ENCODE results near the gene CGNL1.

CGNL1 gene

DNA sequence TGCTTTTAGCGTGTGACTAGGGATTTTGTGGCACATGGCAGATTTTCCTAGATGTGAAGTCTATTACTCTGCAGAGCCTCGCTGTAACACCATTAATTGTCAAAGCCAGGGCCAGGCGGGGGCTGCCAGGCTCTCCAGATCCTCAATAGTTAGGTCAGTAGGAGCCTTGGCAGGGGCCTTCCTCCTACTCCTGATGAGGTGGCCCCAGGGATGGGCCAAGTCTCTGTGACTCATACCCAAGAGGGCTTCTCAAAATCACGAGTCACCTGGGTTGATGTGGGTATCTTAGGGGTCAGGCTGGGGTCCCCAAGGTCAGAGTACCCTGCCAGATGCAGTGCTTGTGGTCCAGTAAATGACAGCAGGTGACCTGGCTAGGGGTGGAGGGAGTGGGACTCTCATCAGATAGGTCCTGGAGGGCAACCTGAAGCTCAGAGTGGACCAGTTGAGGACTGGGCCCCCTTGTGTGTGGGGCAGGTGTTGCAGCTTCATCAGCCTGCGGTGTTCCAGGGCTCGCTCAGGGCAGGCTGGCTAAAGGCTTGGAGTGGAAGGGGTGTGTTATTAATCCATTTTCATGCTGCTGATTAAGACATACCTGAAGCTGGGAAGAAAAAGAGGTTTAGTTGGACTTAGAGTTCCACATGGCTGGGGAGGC, 126.9 kb downstream of the CGNL1 start:
- no peak for DNase-seq

DNA sequence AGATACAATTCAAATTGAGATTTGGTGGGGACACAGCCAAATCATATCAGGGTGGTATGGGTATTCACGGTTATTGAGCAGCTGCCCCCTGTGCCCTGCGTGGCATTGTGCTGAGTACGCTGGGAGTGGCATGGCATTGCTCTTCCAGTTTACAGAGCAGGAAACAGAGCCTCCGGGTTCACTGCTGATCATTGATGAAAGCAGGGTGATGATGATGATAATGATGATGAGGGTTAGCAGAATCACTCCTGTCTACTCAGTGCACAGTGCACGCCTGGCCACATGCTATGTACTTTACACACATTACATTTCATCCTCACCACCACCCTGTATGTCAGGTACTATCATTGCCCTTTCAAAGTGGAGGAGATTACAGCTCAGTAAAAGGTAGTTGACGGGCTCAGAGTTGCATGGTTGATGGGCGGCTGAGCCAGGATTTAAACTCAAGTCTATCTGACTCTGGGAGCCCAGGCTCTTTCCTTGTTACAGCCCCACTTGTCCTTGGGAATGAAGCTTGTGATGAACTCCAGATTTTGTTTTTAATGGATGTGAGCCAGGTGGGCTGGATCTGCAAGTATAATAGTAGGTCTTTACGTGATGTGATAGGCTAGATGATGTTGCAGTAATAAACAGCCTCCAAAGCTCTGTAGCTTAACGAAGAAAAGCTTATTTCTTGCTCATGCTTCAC, 127.8 kb downstream of the CGNL1 start:
- DNase-seq, result no peak

DNA sequence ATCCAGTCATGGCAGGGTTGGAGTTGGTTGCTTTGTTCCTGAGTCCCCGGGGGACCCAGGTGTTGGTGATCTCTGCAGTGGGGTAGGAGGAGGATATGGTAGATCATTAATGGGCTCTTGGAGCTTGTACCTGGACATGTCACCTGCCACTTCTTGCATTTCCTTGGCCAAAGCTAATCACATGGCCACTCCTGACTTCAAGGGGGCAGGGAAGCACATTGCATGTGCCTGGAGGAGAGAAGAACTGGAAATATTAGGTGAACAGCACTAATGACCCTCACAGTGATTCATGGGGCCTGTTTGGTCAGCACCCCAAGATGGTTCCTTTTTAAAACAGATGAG, 128.3 kb downstream of the CGNL1 start:
- no peak for DNase-seq

DNA sequence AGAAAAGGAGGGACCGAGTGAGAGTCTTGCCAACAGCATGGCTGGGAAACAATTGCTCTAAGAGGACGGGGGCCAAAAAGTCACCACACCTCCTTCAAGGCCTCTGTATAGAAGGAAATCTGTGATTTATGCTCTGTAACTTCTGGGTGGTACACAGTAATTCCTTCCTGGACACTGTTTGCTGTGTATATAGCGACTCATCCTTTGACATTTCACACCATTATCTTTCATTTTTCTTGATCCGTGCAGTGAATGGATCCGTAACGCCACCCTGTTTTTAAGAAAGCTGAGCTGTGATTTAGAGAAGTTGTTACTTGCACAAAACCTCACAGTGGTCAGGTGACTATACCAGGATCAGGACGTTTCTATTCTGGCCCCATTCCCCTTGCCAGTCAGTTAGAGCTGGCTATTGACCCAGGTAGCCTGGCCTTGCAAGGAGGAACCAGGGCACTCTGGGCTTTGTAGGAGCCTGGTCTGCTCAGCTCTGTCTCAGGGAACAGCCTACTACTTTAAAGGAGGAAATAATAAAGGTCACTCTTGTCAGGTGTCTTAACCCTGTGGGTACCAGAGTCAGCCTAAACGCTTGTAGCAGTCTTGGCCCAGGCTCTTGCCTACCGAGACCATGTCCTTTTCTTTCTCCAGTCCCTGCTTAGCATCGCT, 128.9 kb downstream of the CGNL1 start:
- DNase-seq, result no peak

DNA sequence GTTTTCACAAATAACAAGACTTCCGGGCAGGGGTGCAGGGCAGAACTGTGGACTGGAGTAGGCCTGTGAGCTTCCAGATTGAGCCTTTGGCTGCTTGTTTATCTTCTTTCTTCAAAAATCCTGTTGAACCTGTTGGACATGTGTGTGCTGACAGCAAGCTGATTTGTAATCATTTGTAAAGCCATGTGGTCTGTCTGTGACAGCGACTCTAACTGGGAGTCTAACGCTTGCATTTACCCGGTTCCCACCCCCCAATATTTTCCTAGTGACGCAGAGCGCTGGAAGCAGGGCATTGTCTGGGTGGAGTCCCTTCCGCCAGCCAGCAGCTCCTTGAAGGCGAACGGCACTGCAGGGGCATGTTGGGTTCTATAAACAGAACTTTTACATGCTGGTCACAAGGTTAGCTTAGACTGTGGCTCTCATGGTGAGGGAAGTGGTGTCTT, 129.7 kb downstream of the CGNL1 start:
- DNase-seq, result peak; percentile 54

DNA sequence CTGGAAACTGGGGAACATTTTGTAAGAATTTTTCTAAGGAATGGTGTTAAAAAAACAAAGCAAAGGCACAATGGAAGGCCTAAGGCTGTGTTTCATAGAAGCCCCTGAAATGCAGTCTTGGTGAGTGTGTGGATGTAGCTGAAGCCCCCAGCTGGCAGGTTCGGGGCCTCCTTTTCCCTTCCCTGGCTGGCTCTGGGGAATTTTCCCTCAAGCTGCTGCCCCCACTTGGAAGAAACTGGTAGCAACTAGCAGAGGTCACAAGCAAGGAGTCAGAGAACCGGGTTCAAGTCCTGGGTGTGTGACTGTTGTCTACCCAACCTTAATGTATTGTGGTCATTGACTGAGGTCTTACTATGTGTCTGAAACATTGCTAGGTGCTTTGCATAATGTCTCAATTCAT, 130.1 kb downstream of the CGNL1 start:
- DNase-seq, result peak; percentile 6

DNA sequence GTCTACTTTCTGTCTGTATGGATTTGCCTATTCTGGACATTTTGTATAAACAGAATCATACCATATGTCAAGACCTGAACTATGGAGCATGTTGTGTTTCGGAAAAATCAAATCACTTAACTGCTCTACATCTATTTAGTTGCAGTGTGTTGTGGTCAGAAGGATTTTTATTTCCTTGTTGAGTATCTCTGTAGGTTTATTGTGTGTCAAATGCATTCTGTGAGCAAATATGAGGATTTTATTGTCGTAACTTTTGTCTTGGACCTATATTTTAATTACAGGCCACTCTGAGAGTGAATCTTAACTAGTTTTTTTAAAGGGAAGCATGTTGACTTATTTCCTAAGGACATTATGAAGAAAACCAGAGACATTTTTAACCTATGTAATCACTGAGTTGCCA, 130.8 kb downstream of the CGNL1 start:
- no peak for DNase-seq

DNA sequence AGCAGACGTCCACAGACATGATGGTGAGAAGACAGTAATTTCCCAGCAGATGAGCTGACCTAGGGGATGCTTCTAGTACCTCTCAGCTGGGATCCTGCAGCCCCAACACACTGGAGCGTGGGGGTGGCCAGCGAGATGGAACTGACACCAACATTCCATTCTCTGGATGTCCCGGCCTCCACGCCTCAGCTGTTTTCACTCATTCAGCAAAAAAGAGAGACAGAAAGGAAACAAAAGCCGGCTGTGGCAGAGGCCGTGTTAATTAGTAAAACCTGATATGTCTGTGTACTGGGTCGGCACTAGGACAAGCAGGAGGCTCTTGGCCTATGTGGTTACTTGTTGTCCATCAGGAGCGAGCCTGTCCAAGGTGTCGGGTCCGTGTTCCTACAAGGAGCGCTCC, 132.8 kb downstream of the CGNL1 start:
- DNase-seq, result no peak

DNA sequence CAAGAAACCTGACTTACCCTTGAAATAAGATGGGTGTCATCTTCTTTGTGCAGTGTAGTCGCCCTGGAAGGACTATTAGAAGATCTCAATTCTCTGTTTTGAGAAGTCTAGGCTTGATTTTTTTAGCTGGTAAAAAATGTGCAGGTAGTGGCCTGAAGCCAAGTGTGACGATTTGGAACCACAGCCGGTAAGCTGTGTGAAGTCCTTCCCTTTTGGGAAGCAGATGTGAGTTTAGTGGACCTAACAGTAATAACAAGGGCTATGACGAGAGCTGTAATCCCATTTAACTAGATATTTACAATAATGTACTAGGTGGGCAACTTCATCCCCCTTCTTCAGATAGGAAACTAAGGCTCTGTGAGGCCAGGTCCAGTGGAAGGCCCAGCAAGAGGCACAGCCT, 133.7 kb downstream of the CGNL1 start:
- no peak for DNase-seq

DNA sequence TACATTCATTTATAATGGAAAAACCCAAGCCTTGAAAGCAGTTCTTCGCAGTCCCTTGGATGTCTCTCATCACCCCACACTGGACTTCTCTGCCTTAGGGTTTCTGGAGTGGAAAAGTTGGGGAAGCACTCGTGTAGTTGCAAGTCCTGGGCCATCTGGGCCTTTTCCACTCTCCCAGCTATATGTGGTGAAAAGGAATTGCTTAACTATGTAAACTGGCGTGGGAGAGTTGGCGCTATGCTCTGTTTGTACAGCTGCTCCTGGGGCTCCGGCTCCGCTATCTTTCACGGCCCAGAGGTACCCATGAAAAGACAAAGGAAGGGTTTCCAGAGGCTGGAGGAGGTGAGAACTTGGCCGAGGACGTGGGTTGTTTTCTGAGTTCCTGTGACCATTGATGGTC, 134.3 kb downstream of the CGNL1 start:
- DNase-seq, result peak; percentile 38

DNA sequence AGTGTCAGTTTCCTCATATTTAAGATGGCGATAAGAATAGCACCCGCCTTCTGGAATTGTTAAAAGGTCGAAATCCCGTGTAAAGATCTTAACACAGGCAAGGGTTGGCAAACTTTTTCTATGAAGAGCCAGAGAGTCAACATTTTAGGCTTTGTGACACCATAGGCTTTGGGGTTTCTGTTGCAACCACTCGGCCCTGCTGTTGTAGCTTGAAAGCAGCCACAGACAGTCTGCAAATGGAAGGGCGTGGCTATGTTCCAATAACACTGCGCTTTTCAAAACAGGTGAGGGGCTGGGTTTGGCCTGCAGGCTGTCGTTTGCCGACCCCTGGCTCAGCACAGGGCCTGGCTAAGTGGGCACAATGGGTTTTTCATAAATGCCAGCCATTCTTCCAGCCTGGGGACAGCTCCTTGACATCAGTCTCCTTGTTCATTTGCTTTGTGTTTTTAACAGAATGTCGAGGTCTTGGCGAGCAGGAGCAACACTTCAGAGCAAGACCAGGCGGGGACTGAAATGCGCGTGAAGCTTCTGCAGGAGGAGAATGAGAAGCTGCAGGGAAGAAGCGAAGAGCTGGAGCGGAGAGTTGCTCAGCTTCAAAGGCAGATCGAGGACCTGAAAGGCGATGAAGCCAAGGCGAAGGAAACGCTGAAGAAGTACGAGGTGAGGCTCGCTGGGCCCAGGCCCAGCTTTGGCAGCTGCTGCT, 140.2 kb downstream of the CGNL1 start:
- no peak for DNase-seq

DNA sequence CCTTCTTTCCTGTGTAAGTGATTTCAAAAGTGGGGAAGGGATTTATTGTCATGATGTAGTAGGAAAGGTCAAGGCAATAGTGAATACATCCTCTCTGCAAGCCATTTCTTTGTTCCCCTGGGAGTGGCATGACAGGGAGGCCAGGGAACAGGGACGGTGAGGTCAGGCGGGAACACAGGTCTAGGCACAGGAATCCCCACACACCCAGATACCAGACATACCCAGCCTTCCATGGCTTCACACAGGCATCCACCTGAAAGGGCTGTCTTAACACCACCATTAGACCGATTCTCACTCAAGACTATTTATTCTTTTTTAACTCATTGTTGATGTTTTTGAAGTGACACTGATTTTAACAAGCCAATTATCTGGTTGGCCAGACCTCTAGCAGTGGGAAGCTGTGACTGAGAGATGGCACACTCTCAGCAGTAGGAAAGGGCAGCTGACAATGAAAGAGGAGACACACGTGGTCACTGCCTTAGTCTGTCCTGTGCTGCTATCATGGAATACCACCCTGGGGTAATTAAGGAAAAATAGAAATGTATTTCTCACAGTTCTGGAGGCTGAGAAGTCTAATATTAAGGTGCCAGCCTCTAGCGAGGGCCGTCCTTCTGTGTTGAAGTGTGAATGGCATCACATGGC, 140.8 kb downstream of the CGNL1 start:
- no peak for DNase-seq

DNA sequence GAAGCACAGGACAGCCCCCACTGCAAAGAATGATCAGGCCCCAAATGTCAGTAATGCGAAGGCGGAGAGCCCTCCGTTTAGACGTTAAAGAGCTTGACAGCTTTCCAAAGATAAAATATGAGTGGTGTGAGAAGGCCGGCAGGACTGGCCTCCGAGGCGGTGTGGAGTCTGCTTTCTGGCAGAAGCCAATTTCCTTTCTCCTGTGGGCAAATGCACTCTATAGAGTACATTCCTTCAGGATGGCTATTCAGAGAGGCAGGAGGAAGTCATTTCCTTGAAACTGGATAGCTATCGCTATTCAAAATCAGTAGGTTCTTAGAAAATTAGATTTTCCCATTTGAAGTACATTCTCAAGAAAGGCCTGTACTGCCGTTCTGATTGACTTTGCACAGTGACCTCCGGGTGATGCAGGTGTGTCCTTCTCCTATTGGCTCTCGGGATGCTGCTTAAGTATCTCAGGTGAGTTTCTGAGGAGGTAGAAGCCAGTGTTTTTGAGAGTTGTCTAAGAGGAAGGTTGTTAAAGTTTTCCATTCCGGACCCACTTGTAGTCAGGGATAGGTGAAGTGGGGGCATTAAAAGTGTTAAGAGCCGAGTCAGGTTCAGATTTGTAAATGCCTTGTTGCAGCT, 142.6 kb downstream of the CGNL1 start:
- no peak for DNase-seq

DNA sequence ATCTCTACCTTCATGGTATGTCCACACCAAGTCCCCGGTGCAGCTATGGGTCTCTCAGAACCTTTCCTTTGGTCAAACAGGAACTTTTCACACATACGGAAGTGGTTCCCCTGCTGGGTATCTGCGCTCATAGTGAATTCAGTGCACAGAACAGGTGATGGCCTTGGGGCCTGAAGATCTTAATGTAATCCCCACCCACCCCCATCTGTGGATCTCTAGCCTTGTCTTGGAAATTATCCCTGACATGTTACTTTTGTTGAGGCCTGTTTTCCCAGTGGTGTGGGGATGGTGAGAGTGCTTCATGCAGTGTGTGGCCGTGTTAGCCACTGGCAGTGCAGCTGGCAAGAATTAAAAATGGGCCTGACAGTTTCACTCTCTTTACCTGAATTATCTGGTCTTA, 143.5 kb downstream of the CGNL1 start:
- DNase-seq, result no peak

DNA sequence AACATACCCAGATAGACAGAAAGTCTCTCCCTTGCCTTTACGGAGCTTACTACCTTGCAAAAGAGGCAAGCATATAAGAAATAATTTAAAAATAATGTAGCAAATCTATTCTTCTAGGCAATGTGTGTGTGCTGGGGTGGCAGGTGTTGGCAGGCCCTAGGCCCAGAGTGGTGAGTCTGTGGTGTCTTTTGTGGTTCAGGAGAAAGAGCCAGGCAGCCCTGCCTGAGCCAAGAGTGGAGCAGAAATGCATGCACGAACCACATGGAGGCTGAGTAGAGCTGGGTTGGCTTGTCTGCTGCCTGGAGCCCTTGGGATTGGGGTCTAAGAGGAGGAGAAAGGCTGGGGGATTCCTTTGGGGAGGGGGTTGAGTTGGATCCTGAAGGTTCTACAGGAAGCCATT, 145.2 kb downstream of the CGNL1 start:
- no peak for DNase-seq

DNA sequence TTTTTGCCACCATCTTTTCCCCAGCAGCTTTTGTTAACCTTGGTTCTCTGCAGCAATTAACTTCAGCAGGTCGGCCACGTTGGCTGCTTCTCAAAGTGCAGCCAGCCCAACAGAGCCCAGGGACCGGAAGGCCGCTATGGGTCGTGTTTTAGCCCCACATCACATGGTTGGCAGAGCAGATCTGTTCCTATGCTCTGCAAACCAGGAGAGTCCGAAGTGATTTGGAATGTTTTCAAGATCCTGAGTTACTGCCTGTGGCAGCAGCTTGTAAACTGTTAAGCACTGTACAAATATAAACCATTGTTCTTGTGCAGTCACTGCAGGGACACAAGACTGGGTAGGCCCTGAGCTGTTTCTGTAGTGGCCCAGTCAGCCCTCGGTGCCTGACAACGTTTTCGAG, 145.8 kb downstream of the CGNL1 start:
- DNase-seq, result no peak

DNA sequence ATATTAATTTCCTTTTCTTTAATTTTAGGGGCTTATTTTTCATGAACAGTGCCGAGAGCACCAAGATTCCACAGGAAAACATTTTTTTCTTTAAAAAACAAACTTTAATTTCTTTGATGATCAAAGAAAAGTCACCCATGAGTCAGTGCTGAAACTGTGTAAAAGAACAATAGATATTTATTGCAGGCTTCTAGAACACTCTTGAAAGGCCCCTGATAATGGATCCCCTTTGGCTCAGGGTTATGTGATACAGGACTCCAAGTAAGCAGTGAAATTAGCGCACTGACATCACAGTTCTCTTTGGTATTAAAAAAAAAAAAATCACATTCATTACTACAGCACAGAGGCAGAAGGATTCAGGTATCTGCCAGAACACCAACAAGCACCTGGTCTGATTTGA, 149.3 kb downstream of the CGNL1 start:
- DNase-seq, result no peak

DNA sequence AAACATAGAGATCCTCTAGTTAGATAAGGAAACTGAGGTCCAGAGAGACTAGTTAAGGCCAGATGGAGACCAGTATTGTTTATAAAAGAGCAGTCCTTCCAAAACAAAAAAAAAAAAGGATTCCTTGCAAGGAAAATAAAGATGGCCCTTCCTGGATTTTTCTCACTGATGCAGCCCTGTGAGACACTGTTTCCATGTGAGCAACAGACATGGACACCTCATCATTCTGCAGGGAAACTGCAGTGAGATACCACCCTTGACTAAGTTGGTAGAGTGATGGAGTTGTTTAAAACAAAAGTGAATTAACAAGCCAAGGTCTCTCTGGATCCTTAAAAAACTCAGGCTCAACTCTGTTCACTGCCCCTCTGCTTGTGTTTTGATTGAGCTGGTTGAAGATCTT, 149.8 kb downstream of the CGNL1 start:
- DNase-seq, result no peak

DNA sequence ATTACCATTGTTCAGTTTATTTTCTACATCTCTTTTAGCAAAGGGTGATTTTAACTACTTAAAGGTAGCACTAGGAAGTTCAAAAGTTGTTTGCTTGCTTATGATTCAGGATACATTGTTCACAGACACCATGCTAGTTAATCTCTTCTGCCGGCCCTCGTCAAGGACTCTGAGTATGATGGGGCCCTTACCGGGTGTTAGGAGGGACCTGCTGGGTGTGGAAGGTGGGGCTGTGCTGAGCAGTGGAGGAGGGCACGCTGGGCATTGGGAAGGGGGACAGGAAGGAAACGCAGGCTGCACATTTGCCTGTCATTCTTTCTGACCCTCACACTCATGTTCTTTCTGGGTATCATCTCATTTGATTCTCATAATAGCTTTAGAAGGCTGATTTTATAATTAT, 150.3 kb downstream of the CGNL1 start:
- no peak for DNase-seq

DNA sequence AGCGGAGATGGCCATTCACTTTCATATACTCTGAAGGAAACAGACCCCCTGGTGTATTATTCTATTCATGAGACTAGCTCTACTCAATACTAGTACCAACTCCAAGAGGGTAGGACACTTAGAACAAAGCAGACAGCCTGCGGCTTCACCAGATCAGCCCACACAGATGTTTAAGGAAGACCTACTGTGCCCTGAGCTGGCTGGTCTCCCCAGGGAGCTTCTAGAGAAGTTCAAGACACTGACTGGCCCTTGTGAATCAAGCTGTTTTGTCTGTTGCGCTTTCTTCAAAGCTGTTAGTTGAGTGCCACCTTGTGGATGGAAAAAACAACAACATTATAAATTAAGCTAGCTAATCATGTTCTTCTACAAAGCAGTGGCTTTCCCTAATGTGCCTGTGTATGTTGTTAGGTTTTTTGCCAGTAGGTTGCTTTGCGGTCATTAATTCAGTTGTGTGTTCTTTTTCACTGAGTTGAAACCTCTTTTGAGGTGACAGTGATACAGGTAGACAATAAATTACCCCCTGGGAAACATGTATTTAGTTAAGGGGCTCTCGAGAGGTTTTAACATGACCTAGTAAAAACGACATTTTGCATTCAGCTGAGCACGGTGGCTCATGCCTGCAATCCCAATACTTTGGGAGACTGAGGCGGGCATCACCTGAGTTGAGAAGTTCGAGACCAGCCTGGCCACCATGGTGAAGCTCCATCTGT, 151.2 kb downstream of the CGNL1 start:
- peak; percentile 65 for DNase-seq

DNA sequence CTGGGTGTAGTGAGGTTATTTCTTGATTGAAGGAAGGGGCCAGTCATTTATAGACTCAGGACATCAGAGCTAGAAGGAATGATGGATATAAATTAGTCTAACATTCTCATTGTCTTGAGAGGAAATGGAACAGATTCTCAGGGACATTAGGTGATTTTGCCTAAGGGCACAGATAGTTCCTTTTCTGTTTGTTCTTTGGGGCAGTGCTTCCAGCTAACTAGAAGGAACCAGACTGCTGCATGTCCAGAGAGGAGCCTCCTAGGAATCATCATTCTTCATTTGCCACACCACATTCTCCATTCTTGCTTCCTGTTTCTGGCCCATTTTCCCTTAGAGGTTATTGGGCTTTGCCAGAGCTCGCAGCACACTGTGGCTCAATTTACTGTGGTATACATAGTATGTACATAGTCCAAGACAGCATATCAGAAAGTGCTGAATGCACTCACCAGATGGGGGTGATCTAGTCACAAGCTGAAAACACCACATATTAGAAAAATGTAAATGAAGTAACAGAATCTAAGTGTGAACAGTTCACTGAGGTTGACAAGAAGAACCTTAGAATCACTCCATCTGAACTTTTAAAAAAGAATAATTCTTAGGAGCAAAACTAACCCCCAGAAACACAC, 152.7 kb downstream of the CGNL1 start:
- DNase-seq, result no peak

DNA sequence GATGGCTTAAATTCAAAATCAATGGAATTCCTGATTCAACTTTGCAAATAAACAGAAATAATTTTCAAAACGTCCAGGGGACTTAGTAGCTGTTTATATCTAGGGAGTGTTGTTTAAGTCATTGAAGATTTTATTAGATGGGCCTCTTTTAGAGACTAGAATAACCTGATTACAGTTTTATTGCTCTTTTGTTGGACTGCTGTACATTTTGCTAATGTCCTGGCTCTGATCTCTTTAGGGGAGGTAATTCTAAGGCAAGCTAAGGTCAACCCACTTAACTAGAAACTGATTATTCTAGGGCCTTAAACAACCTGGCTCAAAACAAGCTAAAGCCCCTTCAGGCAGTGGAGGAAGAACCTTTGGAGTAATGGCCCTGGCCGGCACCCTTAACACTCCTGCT, 153.4 kb downstream of the CGNL1 start:
- DNase-seq, result no peak

Data from NCI-H526 treated with DMSO at 0.1 percent for 48 hours (cell line).